Non-pigmented ciliary epithelial cell (primary cell): ENCODE results near the gene TAS2R30.
"Not testable (repeated sequence)": the region's sequence is repeated elsewhere in the genome, so short reads cannot be mapped to it uniquely, and the experiment has no call there.

Source experiments
- DNase-seq: peaks from one replicate; pipeline ENCODE4 v3.0.0-alpha.2; 2010; ENCODE audit warnings: low read depth

The TAS2R30 gene

DNA sequence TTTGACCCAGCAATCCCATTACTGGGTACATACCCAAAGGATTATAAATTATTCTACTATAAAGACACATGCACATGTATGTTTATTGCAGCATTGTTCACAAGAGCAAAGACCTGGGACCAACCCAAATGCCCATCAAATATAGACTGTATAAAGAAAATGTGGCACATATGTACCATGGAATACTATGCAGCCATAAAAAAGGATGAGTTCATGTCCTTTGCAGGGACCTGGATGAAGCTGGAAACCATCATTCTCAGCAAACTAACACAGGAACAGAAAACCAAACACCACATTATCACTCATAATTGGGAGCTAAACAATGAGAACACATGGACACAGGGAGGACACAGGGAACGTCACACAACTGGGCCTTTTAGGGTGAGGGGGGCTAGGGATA lies 20.3 kb downstream of the TAS2R30 start:
- DNase-seq = not testable (repeated sequence)

DNA sequence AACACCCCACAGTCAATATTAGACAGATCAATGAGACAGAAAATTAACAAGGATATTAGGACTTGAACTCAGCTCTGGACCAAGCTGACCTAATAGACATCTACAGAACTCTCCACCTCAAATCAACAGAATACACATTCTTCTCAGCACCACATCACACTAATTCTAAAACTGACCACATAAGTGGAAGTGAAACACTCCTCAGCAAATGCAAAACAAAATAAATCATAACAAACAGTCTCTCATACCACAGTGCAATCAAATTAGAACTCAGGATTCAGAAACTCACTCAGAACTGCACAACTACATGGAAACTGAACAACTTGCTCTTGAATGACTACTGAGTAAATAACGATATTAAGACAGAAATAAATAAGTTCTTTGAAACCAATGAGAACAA lies 23.2 kb downstream of the TAS2R30 start:
- DNase-seq = not testable (repeated sequence)

DNA sequence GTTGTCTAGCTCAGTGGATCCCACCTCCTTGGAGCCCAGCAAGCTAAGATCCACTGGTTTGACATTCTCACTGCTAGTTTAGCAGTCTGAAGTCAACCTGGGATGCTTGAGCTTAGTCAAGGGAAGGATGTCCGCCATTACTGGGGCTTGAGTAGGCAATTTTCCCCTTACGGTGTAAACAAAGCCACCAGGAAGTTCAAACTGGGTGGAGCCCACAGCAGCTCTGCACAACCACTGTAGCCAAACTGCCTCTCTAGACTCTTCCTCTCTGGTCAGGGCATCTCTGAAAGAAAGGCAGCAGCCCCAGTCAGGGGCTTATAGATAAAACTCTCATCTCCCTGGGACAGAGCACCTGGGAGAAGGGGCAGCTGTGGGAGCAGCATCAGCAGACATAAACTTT lies 25.6 kb downstream of the TAS2R30 start:
- DNase-seq = no peak

DNA sequence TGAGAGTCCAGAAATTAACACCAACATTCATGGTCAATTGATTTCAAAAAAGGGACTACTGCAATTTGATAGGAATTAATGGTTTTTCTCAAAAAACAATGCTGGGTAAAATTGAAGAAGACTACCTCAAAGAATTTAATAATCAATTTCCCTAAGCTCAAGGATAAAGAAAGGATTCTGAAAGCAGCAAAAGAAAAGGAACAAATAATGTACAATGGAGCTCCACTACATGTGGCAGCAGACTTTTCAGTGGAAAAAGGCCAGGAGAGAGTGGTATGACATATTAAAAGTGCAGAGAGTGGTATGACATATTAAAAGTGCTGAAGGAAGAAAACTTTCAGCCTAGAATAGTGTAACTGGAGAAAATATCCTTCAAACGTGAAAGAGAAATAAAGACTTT lies 26.7 kb downstream of the TAS2R30 start:
- no peak for DNase-seq

DNA sequence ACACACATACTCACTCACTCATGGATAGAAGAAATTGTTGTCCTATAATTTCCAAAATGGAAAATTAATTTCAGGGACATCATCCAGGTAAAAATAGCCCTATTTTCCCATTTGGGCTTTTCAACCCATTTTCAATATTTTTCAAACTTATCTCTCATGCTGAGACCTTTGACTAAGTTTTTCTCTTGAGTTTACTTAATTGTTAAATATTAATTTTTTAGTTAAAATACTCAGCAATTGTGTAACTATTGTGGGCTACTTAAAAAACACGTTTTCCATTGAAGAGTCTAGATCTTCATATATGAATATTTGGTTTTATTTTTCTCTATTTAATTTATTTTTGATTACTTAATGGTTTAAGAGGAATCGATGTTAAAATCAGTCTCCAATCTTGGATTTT lies 28.2 kb downstream of the TAS2R30 start:
- DNase-seq = no peak

DNA sequence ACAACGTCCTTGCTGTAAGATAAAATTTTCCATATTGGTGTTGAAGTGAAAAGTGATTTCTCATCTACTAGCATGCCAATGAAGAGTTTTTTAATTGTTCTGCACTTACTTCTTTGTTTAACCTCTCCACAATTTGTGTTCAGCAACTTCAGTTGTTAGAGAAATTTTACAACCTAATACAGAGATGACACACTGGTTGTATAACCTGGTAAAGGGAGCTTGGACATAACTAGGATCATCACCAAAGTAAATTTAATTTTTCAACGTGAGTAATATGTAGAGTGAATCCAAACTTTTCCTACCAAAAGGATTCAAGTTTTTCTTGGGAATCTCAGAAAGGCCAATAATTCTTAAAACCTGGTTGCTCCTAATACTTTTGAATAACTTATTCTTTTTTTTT lies 28.9 kb downstream of the TAS2R30 start:
- no peak for DNase-seq

DNA sequence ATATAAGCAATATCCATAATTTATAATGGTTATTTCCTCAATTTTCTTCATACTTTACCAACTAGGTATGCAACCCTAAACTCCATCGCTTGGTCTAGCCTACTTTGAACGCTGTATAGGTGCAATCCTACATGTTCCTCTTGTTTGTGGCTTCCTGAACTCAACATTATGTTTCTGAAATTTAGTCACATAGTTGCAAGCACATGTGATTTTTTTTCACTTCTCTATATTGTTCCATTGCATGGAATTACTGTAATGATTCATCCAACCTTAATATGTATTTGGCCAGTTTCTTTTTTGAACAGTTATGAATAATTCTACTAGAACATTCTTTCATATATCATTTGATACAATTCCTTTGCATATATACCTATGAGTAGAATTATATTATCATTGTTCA lies 39.5 kb downstream of the TAS2R30 start:
- DNase-seq = not testable (repeated sequence)

DNA sequence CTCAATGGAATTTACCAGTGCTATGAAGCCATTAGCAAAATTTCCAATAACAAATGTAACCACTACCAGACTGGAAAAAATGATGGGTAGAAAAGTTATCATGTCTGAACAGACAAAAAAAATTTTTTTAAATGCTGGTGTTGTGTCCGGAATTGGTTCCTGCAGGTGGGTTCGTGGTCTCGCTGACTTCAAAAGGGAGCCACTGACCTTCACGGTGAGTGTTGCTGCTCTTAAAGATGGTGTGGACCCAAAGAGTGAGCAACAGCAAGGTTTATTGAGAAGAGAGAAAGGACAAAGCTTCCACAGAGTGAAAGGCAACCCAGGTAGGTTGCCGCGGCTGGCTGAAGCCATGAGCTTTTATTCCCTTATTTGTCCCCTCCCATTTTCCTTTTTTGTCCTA lies 42.3 kb downstream of the TAS2R30 start, which contains the start of gene TAS2R43:
TSS of gene TAS2R43 (minus strand) at position 186 of the 400 bp plus-strand sequence. CDS start at position 102, 84 bp downstream.
- no peak for DNase-seq

DNA sequence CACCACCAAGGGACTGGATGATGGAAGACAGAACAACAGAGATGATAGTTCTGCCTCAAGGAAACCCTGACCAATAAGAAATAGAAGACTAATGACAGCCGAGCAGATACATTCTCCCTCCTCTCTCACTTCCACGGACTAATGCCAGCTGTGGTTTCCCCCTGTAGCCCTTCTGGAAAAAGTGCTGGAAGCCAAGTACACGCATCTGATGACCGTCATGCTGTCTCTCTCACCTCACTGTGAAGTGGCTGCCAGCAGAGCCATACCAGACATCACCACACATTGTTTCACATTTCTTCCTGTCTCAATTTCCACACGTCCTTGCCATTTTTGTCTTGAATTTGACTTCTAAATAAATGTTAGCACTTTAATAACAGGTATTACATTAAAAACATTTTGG lies 45.2 kb downstream of the TAS2R30 start:
- DNase-seq = no peak

DNA sequence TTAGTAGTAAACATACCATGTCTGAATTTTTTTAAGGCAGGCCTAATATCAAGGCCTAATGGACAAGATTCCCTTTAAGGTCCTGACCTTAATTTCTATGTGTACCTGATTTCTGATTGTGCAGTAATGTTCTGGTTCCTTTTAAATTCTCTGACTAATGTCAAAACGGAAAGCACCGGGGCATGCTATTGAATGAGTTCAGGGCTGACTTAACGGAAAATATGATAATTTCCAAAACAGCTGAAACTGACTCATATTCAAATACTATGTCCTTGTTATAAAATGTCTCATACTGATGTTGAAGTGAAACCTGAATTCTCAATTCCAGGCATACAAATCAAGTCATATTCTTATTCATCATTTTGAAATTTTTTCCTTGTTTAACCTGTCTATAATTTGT lies 49.0 kb downstream of the TAS2R30 start:
- no peak for DNase-seq
